ENCODE results near the gene ALX4. TPM values are rescaled to one million over a fixed set of nuclear protein-coding genes. Genes with fewer than 3 reads are reported as not detected.

The ALX4 gene
- total RNA-seq, 1 donor from 2014 or later = 0.05 TPM

DNA sequence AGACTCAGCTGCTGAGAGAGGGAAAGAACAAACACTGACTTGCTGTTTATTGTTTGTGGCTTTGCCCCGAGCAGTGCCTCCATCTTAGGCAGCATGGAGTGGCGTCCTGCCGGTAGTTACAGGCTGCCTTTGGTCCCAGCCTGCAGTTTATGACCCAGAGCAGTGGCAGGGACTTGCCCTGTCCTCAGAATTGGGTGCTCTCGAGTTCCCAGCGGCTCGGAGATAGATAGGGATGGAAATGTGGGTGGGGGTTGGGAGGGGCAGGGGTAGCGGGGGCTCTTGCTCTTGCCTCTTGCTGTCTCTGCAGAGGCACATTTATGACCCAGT is 3.1 kb downstream of the ALX4 start:
- peaks cover 3% of the 10 kb centered on the region for H3K36me3 Mint-ChIP-seq (ENCODE audit: low read depth)
- peaks cover 99% of the 10 kb centered on the region for H3K27me3 Mint-ChIP-seq (ENCODE audit: low read depth)
- H3K27ac Mint-ChIP-seq (ENCODE audit: unreplicated experiment) = no peak overlapping the region
- no peaks in the 10 kb centered on the region for H3K9me3 Mint-ChIP-seq
- DNase-seq (ENCODE audit: low read depth, low spot score) = no peak
- H3K4me3 Mint-ChIP-seq = no peak overlapping the region
- TF ChIP-seq, protein P1, sequence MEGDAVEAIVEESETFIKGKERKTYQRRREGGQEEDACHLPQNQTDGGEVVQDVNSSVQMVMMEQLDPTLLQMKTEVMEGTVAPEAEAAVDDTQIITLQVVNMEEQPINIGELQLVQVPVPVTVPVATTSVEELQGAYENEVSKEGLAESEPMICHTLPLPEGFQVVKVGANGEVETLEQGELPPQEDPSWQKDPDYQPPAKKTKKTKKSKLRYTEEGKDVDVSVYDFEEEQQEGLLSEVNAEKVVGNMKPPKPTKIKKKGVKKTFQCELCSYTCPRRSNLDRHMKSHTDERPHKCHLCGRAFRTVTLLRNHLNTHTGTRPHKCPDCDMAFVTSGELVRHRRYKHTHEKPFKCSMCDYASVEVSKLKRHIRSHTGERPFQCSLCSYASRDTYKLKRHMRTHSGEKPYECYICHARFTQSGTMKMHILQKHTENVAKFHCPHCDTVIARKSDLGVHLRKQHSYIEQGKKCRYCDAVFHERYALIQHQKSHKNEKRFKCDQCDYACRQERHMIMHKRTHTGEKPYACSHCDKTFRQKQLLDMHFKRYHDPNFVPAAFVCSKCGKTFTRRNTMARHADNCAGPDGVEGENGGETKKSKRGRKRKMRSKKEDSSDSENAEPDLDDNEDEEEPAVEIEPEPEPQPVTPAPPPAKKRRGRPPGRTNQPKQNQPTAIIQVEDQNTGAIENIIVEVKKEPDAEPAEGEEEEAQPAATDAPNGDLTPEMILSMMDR (conservative IDR thresholded peaks at IDR 0.05) = no peak
- H3K4me1 Mint-ChIP-seq = peaks cover 17% of the 10 kb centered on the region

- no peak for DNase-seq (ENCODE audit: low read depth, low spot score)
- H3K27me3 Mint-ChIP-seq (ENCODE audit: low read depth) = peaks cover 99% of the 10 kb centered on the region
- no peak overlapping the region for H3K27ac Mint-ChIP-seq (ENCODE audit: unreplicated experiment)
- peaks cover 17% of the 10 kb centered on the region for H3K4me1 Mint-ChIP-seq
- H3K4me3 Mint-ChIP-seq = peak overlapping the region; percentile 18
- peaks cover 3% of the 10 kb centered on the region for H3K36me3 Mint-ChIP-seq (ENCODE audit: low read depth)
- TF ChIP-seq, protein P1 (conservative IDR thresholded peaks at IDR 0.05) = no peak
- H3K9me3 Mint-ChIP-seq = no peaks in the 10 kb centered on the region
Observed at GRCh38 chr11:44306052-44306917, 3.7 kb downstream of the ALX4 start.

- no peak overlapping the region for H3K4me3 Mint-ChIP-seq
- no peak for DNase-seq (ENCODE audit: low read depth, low spot score)
- TF ChIP-seq, protein P1 (conservative IDR thresholded peaks at IDR 0.05) = no peak
- no peak overlapping the region for H3K27ac Mint-ChIP-seq (ENCODE audit: unreplicated experiment)
- peaks cover 99% of the 10 kb centered on the region for H3K27me3 Mint-ChIP-seq (ENCODE audit: low read depth)
- no peaks in the 10 kb centered on the region for H3K9me3 Mint-ChIP-seq
- H3K4me1 Mint-ChIP-seq = peaks cover 11% of the 10 kb centered on the region
- H3K36me3 Mint-ChIP-seq (ENCODE audit: low read depth) = peaks cover 3% of the 10 kb centered on the region
Observed at GRCh38 chr11:44305470-44306051, 4.4 kb downstream of the ALX4 start.

- DNase-seq (ENCODE audit: low read depth, low spot score) = no peak
- no peaks in the 10 kb centered on the region for H3K9me3 Mint-ChIP-seq
- peaks cover 3% of the 10 kb centered on the region for H3K36me3 Mint-ChIP-seq (ENCODE audit: low read depth)
- TF ChIP-seq, protein P1 (conservative IDR thresholded peaks at IDR 0.05) = no peak
- peak overlapping the region; percentile 55 for H3K4me3 Mint-ChIP-seq
- H3K27ac Mint-ChIP-seq (ENCODE audit: unreplicated experiment) = no peak overlapping the region
- H3K4me1 Mint-ChIP-seq = peaks cover 11% of the 10 kb centered on the region
- H3K27me3 Mint-ChIP-seq (ENCODE audit: low read depth) = peaks cover 99% of the 10 kb centered on the region
Observed at GRCh38 chr11:44305026-44305469, 4.9 kb downstream of the ALX4 start.

- TF ChIP-seq, protein P1 (conservative IDR thresholded peaks at IDR 0.05) = no peak
- H3K4me3 Mint-ChIP-seq = peak overlapping the region; percentile 55
- no peak for DNase-seq (ENCODE audit: low read depth, low spot score)
- peaks cover 99% of the 10 kb centered on the region for H3K27me3 Mint-ChIP-seq (ENCODE audit: low read depth)
- H3K36me3 Mint-ChIP-seq (ENCODE audit: low read depth) = peaks cover 3% of the 10 kb centered on the region
- no peaks in the 10 kb centered on the region for H3K9me3 Mint-ChIP-seq
- H3K4me1 Mint-ChIP-seq = peaks cover 11% of the 10 kb centered on the region
- no peak overlapping the region for H3K27ac Mint-ChIP-seq (ENCODE audit: unreplicated experiment)
Observed at GRCh38 chr11:44304091-44305025, 5.6 kb downstream of the ALX4 start.

All from neural crest cell (in vitro differentiated cells).